Airway epithelial cell (primary cell): Measurements from ENCODE around the gene MOCS2. TPM values are rescaled to one million over a fixed set of nuclear protein-coding genes. Genes with fewer than 3 reads are reported as not detected.

ENCODE experiments used
- total RNA-seq: library from RNA; depleted of rRNA; stranded (reverse); fragments of >200 nt; gene quantifications from 2 replicates; pipeline ENCODE4 v1.2.3, GENCODE V29; 2015

MOCS2 gene
- total RNA-seq: 44.2 and 45.6 TPM in 2 replicates

GRCh38 chr5:53109443-53110127 lies at the start of gene MOCS2:
MOCS2 (minus strand) TSS chr5:53109757; CDS start chr5:53107174, 2,583 bp downstream.

Other genes with a start within 250 kb of the MOCS2 start
- 24.0 and 31.8 TPM in 2 replicates for gene ITGA2, start 120.4 kb downstream of the MOCS2 start, total RNA-seq